NB4 (cell line): ENCODE results near the gene SCLY.

ENCODE experiments used
- DNase-seq: peaks from one replicate; pipeline ENCODE4 v3.0.0; 2010; ENCODE audit warnings: low read depth
- H3K4me3 ChIP-seq: one replicate; pipeline ENCODE4 v1.5.1; 2011; ENCODE audit warnings: mild to moderate bottlenecking, low read depth, low read length, moderate library complexity
- CTCF ChIP-seq: IDR thresholded peaks from one replicate; pipeline ENCODE4 v1.5.1; 2012; ENCODE audit warnings: low read depth, low read length
- MAX ChIP-seq: IDR thresholded peaks from 2 replicates; pipeline ENCODE4 v1.6.1; 2011; ENCODE audit warnings: low read depth, low read length
- MYC ChIP-seq: IDR thresholded peaks from 2 replicates; pipeline ENCODE4 v1.6.1; 2011; ENCODE audit warnings: low read depth, low read length
- POLR2A ChIP-seq: IDR thresholded peaks from 2 replicates; pipeline ENCODE4 v1.6.1; 2011; ENCODE audit warnings: mild to moderate bottlenecking; ENCODE audit not compliant: insufficient read length; ENCODE audit errors: extremely low read depth

Gene SCLY

DNA sequence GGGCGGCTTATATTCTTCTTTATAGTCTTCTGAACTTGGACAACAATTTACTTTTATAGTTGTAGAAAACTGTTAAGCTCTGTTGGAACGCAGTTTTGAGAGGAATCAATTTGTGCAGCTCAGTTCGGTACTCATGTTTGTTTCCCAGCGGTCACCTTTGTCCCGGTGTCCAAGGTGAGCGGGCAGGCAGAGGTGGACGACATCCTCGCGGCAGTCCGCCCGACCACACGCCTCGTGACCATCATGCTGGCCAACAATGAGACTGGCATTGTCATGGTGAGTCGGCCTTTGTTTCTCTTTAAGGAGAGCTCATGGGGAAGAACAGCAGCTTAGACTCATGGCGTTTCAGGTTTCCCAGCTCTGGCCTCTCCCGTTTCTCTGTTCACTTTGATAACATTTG, 20.8 kb downstream of the SCLY start:
- DNase-seq, result no peak
- TF ChIP-seq MAX (no peak), CTCF (no peak), MYC (no peak), POLR2A (no peak)
- H3K4me3 ChIP-seq, result no peak overlapping the region

DNA sequence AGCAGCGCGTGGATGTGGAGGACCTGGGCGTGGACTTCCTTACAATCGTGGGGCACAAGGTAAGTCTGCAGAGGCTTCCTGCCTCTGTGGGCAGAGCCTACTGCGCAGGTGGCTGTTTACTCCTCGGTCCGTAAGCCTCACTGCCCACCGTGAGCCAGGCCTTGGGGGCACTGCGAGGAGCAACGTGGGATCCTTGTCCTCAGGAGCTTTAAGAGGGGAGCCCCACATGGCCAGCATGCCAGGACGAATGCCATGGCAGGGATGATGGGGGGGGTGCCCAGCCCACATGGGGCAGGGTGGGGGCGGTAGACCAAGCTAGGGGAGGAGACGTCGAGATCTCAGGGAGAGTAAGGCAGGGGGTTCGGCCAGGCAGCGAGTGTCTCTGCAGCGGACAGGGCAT, 21.4 kb downstream of the SCLY start:
- H3K4me3 ChIP-seq, result no peak overlapping the region
- no peak for TF ChIP-seq MAX
- DNase-seq, result no peak

DNA sequence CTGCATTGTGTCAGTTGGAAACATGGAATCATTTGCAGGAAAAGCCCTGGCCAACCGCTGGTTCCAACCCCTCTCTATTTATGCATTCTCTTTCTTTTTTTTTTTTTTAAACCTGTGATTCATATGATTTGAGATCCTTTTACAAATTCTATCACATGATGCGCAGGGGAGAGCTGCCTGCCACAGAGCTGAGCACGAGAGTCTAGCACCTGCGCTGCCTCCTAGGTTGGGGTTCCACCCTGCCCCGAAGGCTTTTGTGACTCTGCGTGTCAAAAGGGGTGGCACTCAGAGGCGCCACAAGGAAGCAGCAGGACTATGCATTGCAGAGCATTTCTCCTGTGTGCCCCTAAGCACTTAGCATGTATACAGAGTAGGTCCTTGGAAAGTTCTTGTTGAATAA, 22.0 kb downstream of the SCLY start:
- DNase-seq, result no peak
- no peak overlapping the region for H3K4me3 ChIP-seq
- TF ChIP-seq CTCF, result no peak
- no peak for TF ChIP-seq MYC
- no peak for TF ChIP-seq MAX
- TF ChIP-seq POLR2A, result no peak

DNA sequence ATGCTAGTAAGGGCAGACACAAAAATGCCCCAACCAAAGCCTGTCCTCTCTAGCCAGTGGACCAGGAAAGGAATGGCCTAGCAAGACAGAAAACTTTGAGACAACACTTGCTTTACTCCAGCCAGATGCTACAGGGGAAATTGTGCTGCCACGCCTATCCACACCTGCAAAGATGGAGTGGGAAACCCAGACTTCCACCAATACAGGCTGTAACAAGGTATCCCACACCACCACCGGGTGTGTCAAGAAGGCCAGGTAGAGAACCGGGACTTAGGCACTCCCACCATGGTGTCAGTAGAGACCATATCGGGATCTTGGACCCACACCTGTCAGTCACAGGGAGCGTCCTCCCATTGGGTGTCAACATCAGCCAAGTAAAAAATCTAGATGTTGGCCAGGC, 23.1 kb downstream of the SCLY start:
- no peak for DNase-seq
- TF ChIP-seq CTCF (no peak), MAX (no peak), MYC (no peak), POLR2A (no peak)
- H3K4me3 ChIP-seq, result no peak overlapping the region

- H3K4me3 ChIP-seq, result no peak overlapping the region
- TF ChIP-seq MAX, result no peak
- no peak for TF ChIP-seq MYC
- no peak for TF ChIP-seq CTCF
- no peak for TF ChIP-seq POLR2A
- no peak for DNase-seq
These were observed 24.0 kb downstream of the SCLY start for GRCh38 chr2:238084761-238085160.

GRCh38 chr2:238085899-238086298, 25.1 kb downstream of the SCLY start:
- TF ChIP-seq MYC (no peak), CTCF (no peak), POLR2A (no peak), MAX (no peak)
- no peak for DNase-seq
- H3K4me3 ChIP-seq, result no peak overlapping the region

GRCh38 chr2:238087211-238087610, 26.4 kb downstream of the SCLY start:
- peak; percentile 58 for DNase-seq
- TF ChIP-seq MYC (no peak), MAX (no peak), POLR2A (no peak), CTCF (no peak)
- no peak overlapping the region for H3K4me3 ChIP-seq
